LNCAP (cell line): ENCODE data around the gene PSMC3.

Source experiments
- CTCF ChIP-seq: fragments of 450-650 bp; IDR thresholded peaks from 2 replicates; pipeline ENCODE4 v1.5.1; 2017; ENCODE audit warnings: mild to moderate bottlenecking

Gene PSMC3

GRCh38 chr11:47403135-47403534 lies 23.1 kb downstream of the PSMC3 start:
- no peak for TF ChIP-seq CTCF

GRCh38 chr11:47400768-47401279 lies 25.4 kb downstream of the PSMC3 start:
- TF ChIP-seq CTCF: no peak

- no peak for TF ChIP-seq CTCF
Observed at GRCh38 chr11:47399860-47400767, 26.1 kb downstream of the PSMC3 start.

GRCh38 chr11:47398551-47398950 lies 27.7 kb downstream of the PSMC3 start:
- TF ChIP-seq CTCF: no peak

- TF ChIP-seq CTCF: no peak
Observed at GRCh38 chr11:47398011-47398410, 28.2 kb downstream of the PSMC3 start.

GRCh38 chr11:47396049-47396320 lies 30.3 kb downstream of the PSMC3 start:
- TF ChIP-seq CTCF: no peak

- TF ChIP-seq CTCF: no peak
Observed at GRCh38 chr11:47395223-47396048, 30.8 kb downstream of the PSMC3 start.
